HepG2 (cell line): ENCODE data around the gene RABGAP1. TPM values are rescaled to one million over a fixed set of nuclear protein-coding genes. Genes with fewer than 3 reads are reported as not detected.

ENCODE experiments used
- FOXK1 ChIP-seq: sonication (generic); formaldehyde crosslinking; IDR thresholded peaks from 2 replicates; pipeline ENCODE4 v1.4.0; 2020; ENCODE audit warnings: low read depth, missing genetic modification reagents, borderline replicate concordance
- HNRNPK ChIP-seq: fragments of 200-400 bp; formaldehyde crosslinking; IDR thresholded peaks from 2 replicates; pipeline ENCODE4 v1.6.1; 2018; ENCODE audit warnings: low read length, low read depth, moderate library complexity, mild to moderate bottlenecking; ENCODE audit not compliant: poor library complexity, severe bottlenecking
- ISL2 ChIP-seq: sonication (generic); formaldehyde crosslinking; IDR thresholded peaks from 2 replicates; pipeline ENCODE4 v1.5.0; 2020; ENCODE audit warnings: missing genetic modification reagents
- JARID2 ChIP-seq: sonication (generic); formaldehyde crosslinking; IDR thresholded peaks from 2 replicates; pipeline ENCODE4 v1.8.1; 2023; ENCODE audit warnings: missing genetic modification reagents, inconsistent platforms; ENCODE audit not compliant: insufficient replicate concordance
- JUNB ChIP-seq: sonication (generic); formaldehyde crosslinking; IDR thresholded peaks from 2 replicates; pipeline ENCODE4 v1.8.0; 2022; ENCODE audit warnings: missing genetic modification reagents, mild to moderate bottlenecking, borderline replicate concordance
- MTA3 ChIP-seq: sonication (generic); formaldehyde crosslinking; IDR thresholded peaks from 2 replicates; pipeline ENCODE4 v1.4.0; 2020; ENCODE audit warnings: missing genetic modification reagents
- PTBP1 ChIP-seq: fragments of 200-400 bp; formaldehyde crosslinking; IDR thresholded peaks from 2 replicates; pipeline ENCODE4 v1.6.1; 2018; ENCODE audit warnings: low read length, low read depth; ENCODE audit not compliant: poor library complexity, severe bottlenecking
- SIN3B ChIP-seq: fragments of 150-350 bp; IDR thresholded peaks from 2 replicates; pipeline ENCODE4 v1.6.1; 2014; ENCODE audit warnings: low read length
- SP2 ChIP-seq: sonication (generic); formaldehyde crosslinking; IDR thresholded peaks from 2 replicates; pipeline ENCODE4 v1.5.1; 2020; ENCODE audit warnings: mild to moderate bottlenecking, missing genetic modification reagents
- TARDBP ChIP-seq: sonication (generic); formaldehyde crosslinking; IDR thresholded peaks from 2 replicates; pipeline ENCODE4 v1.8.0; 2022; ENCODE audit warnings: mild to moderate bottlenecking, missing genetic modification reagents
- U2AF2 ChIP-seq: fragments of 200-400 bp; formaldehyde crosslinking; IDR thresholded peaks from 2 replicates; pipeline ENCODE4 v1.6.1; 2017; ENCODE audit warnings: low read depth, mild to moderate bottlenecking, low read length
- YEATS4 ChIP-seq: sonication (generic); formaldehyde crosslinking; IDR thresholded peaks from 2 replicates; pipeline ENCODE4 v1.4.0; 2020; ENCODE audit warnings: missing genetic modification reagents, borderline replicate concordance
- ZMYM4 ChIP-seq: sonication (generic); formaldehyde crosslinking; IDR thresholded peaks from 2 replicates; pipeline ENCODE4 v1.8.1; 2023; ENCODE audit warnings: mild to moderate bottlenecking, missing genetic modification reagents
- ZNF292 ChIP-seq: sonication (generic); formaldehyde crosslinking; IDR thresholded peaks from 2 replicates; pipeline ENCODE4 v1.8.1; 2022; ENCODE audit warnings: mild to moderate bottlenecking, low read depth, missing genetic modification reagents, borderline replicate concordance
- ZNF317 ChIP-seq: sonication (generic); formaldehyde crosslinking; IDR thresholded peaks from 2 replicates; pipeline ENCODE4 v1.5.0; 2020; ENCODE audit warnings: mild to moderate bottlenecking, missing genetic modification reagents
- ZNF644 ChIP-seq: IDR thresholded peaks from 2 replicates; pipeline ENCODE4 v1.6.1; 2016; ENCODE audit warnings: low read depth
- ZSCAN30 ChIP-seq: sonication (generic); formaldehyde crosslinking; IDR thresholded peaks from 2 replicates; pipeline ENCODE4 v1.5.0; 2020; ENCODE audit warnings: mild to moderate bottlenecking, missing genetic modification reagents
- polyA plus RNA-seq, 8 experiments: library from polyadenylated mRNA; depleted of rRNA in 3 of 8; stranded (reverse) in 7 of 8; unstranded in 1 of 8; fragments of >200 nt; fragmentation: Illumina TruSeq in 4 of 8; extraction: Trizol in 4 of 8; gene quantifications; 2 replicates each; pipeline versions ENCODE4 v1.2.1 to v1.2.3, GENCODE V29; 2011 to 2016; ENCODE audit warnings: low read depth in 4 of 8, missing spikeins in 1 of 8, mixed read lengths in 1 of 8; ENCODE audit not compliant: insufficient read depth in 1 of 8
- total RNA-seq, 5 experiments: library from RNA; depleted of rRNA; stranded (reverse); fragments of >200 nt; fragmentation: Illumina TruSeq; extraction: Trizol; gene quantifications; 2 replicates each; pipeline ENCODE4 v1.2.3, GENCODE V29; 2016; ENCODE audit warnings: low read depth in 1 of 5
- TF ChIP-seq, protein P1 (sequence below): sonication (generic); formaldehyde crosslinking; IDR thresholded peaks from 2 replicates; pipeline ENCODE4 v1.5.1; 2020; ENCODE audit warnings: missing genetic modification reagents, mild to moderate bottlenecking, borderline replicate concordance
- TF ChIP-seq, protein P2 (sequence below): IDR thresholded peaks from 2 replicates; pipeline ENCODE4 v1.4.0; 2020; ENCODE audit warnings: mild to moderate bottlenecking, missing genetic modification reagents
- TF ChIP-seq, protein P3 (sequence below): sonication (generic); formaldehyde crosslinking; IDR thresholded peaks from 2 replicates; pipeline ENCODE4 v1.4.0; 2020; ENCODE audit warnings: missing genetic modification reagents
- TF ChIP-seq, protein P4 (sequence below): sonication (generic); formaldehyde crosslinking; IDR thresholded peaks from 2 replicates; pipeline ENCODE4 v1.5.1; 2020; ENCODE audit warnings: mild to moderate bottlenecking, missing genetic modification reagents, borderline replicate concordance
- TF ChIP-seq, protein P5 (sequence below): sonication (generic); formaldehyde crosslinking; IDR thresholded peaks from 2 replicates; pipeline ENCODE4 v1.9.0; 2021; ENCODE audit warnings: missing genetic modification reagents, borderline replicate concordance

The RABGAP1 gene
- total and polyA plus RNA-seq, 2 of the 13 experiments (the other 11 are each of a cell fraction or from before 2014, with no cell fraction given) = 19.1 to 19.3 TPM

DNA sequence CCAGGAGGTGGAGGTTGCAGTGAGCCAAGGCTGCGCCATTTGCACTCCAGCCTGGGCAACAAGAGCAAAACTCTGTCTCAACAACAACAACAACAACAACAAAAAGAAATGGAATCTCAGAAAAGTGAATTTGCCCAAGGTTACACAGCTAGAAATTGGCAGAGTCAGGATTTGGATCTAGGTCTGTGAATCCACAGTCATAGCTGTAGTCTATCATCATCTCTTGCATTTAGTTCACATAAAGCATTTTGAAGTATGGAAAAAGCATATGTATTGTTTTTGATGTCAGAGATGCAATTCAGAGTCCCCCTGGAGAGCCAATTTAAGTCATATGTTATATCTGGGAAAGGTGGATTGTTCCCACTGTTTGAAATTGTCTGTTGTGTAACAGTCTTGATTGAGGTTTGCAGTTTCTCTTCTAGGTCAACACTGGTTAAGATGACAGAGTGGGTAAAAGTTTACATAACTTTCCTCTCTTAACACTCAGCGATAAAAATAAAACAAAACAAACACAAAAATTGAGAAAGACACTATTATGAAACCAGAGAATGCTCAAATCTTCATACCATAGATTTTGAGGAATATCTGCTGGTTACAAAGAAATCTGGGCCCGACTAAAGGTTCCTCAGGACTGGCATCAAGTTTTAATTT, 71.2 kb downstream of the RABGAP1 start (continued):
- TF ChIP-seq, protein P1, sequence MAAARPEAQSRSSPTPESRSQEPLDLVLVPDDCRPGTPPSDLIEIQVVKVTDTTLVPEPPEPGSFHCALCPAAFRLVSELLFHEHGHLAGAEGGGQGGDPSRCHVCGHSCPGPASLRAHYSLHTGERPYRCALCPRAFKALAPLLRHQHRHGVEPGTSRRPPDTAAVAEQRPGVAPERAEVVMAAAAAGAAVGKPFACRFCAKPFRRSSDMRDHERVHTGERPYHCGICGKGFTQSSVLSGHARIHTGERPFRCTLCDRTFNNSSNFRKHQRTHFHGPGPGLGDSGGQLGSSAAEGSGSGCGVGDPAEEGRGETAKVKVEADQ = no peak
- TF ChIP-seq, protein P2, sequence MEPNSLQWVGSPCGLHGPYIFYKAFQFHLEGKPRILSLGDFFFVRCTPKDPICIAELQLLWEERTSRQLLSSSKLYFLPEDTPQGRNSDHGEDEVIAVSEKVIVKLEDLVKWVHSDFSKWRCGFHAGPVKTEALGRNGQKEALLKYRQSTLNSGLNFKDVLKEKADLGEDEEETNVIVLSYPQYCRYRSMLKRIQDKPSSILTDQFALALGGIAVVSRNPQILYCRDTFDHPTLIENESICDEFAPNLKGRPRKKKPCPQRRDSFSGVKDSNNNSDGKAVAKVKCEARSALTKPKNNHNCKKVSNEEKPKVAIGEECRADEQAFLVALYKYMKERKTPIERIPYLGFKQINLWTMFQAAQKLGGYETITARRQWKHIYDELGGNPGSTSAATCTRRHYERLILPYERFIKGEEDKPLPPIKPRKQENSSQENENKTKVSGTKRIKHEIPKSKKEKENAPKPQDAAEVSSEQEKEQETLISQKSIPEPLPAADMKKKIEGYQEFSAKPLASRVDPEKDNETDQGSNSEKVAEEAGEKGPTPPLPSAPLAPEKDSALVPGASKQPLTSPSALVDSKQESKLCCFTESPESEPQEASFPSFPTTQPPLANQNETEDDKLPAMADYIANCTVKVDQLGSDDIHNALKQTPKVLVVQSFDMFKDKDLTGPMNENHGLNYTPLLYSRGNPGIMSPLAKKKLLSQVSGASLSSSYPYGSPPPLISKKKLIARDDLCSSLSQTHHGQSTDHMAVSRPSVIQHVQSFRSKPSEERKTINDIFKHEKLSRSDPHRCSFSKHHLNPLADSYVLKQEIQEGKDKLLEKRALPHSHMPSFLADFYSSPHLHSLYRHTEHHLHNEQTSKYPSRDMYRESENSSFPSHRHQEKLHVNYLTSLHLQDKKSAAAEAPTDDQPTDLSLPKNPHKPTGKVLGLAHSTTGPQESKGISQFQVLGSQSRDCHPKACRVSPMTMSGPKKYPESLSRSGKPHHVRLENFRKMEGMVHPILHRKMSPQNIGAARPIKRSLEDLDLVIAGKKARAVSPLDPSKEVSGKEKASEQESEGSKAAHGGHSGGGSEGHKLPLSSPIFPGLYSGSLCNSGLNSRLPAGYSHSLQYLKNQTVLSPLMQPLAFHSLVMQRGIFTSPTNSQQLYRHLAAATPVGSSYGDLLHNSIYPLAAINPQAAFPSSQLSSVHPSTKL = peak; percentile 98
- TF ChIP-seq MTA3 (CRISPR knock-in tag) (no peak), TARDBP (no peak; the same call in 1 of the 2 replicates), FOXK1 (CRISPR knock-in tag) (peak; percentile 68; the same call in 1 of the 2 replicates), ZMYM4 (CRISPR knock-in tag) (no peak), JUNB (no peak; the same call in 1 of the 2 replicates), PTBP1 (no peak), ZNF292 (CRISPR knock-in tag) (no peak), SIN3B (no peak), ISL2 (CRISPR knock-in tag) (peak; percentile 96), U2AF2 (no peak), YEATS4 (CRISPR knock-in tag) (no peak), SP2 (CRISPR knock-in tag) (no peak), ZNF644 (CRISPR knock-in tag) (peak; percentile 42; the same call in 1 of the 2 replicates), HNRNPK (no peak), ZNF317 (CRISPR knock-in tag) (peak; percentile 90), JARID2 (CRISPR knock-in tag) (no peak), ZSCAN30 (CRISPR knock-in tag) (no peak)
- TF ChIP-seq, protein P3, sequence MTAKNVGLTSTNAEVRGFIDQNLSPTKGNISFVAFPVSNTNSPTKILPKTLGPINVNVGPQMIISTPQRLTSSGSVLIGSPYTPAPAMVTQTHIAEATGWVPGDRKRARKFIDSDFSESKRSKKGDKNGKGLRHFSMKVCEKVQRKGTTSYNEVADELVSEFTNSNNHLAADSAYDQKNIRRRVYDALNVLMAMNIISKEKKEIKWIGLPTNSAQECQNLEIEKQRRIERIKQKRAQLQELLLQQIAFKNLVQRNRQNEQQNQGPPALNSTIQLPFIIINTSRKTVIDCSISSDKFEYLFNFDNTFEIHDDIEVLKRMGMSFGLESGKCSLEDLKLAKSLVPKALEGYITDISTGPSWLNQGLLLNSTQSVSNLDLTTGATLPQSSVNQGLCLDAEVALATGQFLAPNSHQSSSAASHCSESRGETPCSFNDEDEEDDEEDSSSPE (CRISPR knock-in tag) = no peak
- TF ChIP-seq, protein P4, sequence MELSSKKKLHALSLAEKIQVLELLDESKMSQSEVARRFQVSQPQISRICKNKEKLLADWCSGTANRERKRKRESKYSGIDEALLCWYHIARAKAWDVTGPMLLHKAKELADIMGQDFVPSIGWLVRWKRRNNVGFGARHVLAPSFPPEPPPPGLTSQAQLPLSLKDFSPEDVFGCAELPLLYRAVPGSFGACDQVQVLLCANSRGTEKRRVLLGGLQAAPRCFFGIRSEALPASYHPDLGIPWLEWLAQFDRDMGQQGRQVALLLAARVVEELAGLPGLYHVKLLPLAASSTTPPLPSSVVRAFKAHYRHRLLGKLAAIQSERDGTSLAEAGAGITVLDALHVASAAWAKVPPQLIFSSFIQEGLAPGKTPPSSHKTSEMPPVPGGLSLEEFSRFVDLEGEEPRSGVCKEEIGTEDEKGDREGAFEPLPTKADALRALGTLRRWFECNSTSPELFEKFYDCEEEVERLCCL (CRISPR knock-in tag) = no peak
- TF ChIP-seq, protein P5, sequence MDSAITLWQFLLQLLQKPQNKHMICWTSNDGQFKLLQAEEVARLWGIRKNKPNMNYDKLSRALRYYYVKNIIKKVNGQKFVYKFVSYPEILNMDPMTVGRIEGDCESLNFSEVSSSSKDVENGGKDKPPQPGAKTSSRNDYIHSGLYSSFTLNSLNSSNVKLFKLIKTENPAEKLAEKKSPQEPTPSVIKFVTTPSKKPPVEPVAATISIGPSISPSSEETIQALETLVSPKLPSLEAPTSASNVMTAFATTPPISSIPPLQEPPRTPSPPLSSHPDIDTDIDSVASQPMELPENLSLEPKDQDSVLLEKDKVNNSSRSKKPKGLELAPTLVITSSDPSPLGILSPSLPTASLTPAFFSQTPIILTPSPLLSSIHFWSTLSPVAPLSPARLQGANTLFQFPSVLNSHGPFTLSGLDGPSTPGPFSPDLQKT (CRISPR knock-in tag) = no peak
